H9 (cell line): Measurements from ENCODE around the gene VGLL2. TPM values are rescaled to one million over a fixed set of nuclear protein-coding genes. Genes with fewer than 3 reads are reported as not detected.
A peak's percentile ranks its signal among the peaks of the same experiment; 100 is the strongest.

Experiments
- DNase-seq: peaks from one replicate; pipeline ENCODE4 v3.0.0-alpha.2; 2017
- H2AFZ ChIP-seq: one replicate; pipeline ENCODE4 v1.6.1; 2013; ENCODE audit warnings: mild to moderate bottlenecking, low read length, control low read depth, moderate library complexity
- H2AK5ac ChIP-seq: 2 replicates; pipeline ENCODE4 v1.6.1; 2013; ENCODE audit warnings: low read length, control low read depth, mixed read lengths; ENCODE audit not compliant: insufficient read length
- H2BK120ac ChIP-seq: one replicate; pipeline ENCODE4 v1.6.1; 2013; ENCODE audit warnings: low read depth, mild to moderate bottlenecking, low read length, control low read depth, inconsistent platforms; ENCODE audit not compliant: poor library complexity, severe bottlenecking
- H2BK12ac ChIP-seq: 2 replicates; pipeline ENCODE4 v1.6.1; 2013; ENCODE audit warnings: low read length, control low read depth, mixed read lengths, low read depth; ENCODE audit not compliant: insufficient read length
- H2BK15ac ChIP-seq: 2 replicates; pipeline ENCODE4 v1.6.1; 2013; ENCODE audit warnings: low read depth, low read length, control low read depth
- H2BK20ac ChIP-seq: one replicate; pipeline ENCODE4 v1.6.1; 2013; ENCODE audit warnings: low read depth, mild to moderate bottlenecking, low read length, control low read depth, inconsistent platforms; ENCODE audit not compliant: poor library complexity, severe bottlenecking
- H2BK5ac ChIP-seq: 2 replicates; pipeline ENCODE4 v1.6.1; 2013; ENCODE audit warnings: low read length, control low read depth, mixed read lengths; ENCODE audit not compliant: insufficient read length
- H3K14ac ChIP-seq: 2 replicates; pipeline ENCODE4 v1.6.1; 2013; ENCODE audit warnings: low read length, control low read depth; ENCODE audit not compliant: insufficient read depth
- H3K18ac ChIP-seq: 2 replicates; pipeline ENCODE4 v1.6.1; 2013; ENCODE audit warnings: low read depth, mild to moderate bottlenecking, mixed read lengths, low read length, control low read depth; ENCODE audit not compliant: insufficient read length
- H3K23ac ChIP-seq: 2 replicates; pipeline ENCODE4 v1.6.1; 2013; ENCODE audit warnings: low read length, control low read depth, mixed read lengths, low read depth; ENCODE audit not compliant: insufficient read length
- H3K23me2 ChIP-seq: 2 replicates; pipeline ENCODE4 v1.6.1; 2013; ENCODE audit warnings: low read depth, mild to moderate bottlenecking, mixed read lengths, low read length, control low read depth; ENCODE audit not compliant: insufficient read length, poor library complexity, severe bottlenecking
- H3K27ac ChIP-seq: 2 replicates; pipeline ENCODE4 v1.5.1; 2013; ENCODE audit warnings: low read length, control low read depth, mixed read lengths, low read depth; ENCODE audit not compliant: insufficient read length
- H3K27me3 ChIP-seq: 2 replicates; pipeline ENCODE4 v1.6.1; 2013; ENCODE audit warnings: low read length, control low read depth, inconsistent platforms; ENCODE audit not compliant: insufficient read depth
- H3K4ac ChIP-seq: 2 replicates; pipeline ENCODE4 v1.6.1; 2013; ENCODE audit warnings: low read depth, mild to moderate bottlenecking, control low read depth, inconsistent platforms, low read length, moderate library complexity
- H3K4me1 ChIP-seq: 2 replicates; pipeline ENCODE4 v1.6.1; 2013; ENCODE audit warnings: low read length, control low read depth, inconsistent platforms; ENCODE audit not compliant: insufficient read depth
- H3K4me2 ChIP-seq: 2 replicates; pipeline ENCODE4 v1.6.1; 2013; ENCODE audit warnings: low read length, control low read depth, mixed read lengths; ENCODE audit not compliant: insufficient read length, insufficient read depth
- H3K56ac ChIP-seq: 2 replicates; pipeline ENCODE4 v1.6.1; 2013; ENCODE audit warnings: low read depth, mild to moderate bottlenecking, mixed read lengths, low read length, control low read depth; ENCODE audit not compliant: insufficient read length
- H3K79me1 ChIP-seq: 2 replicates; pipeline ENCODE4 v1.6.1; 2013; ENCODE audit warnings: low read depth, mild to moderate bottlenecking, moderate library complexity, low read length, control low read depth, inconsistent platforms; ENCODE audit not compliant: insufficient read depth, poor library complexity, severe bottlenecking
- H3K79me2 ChIP-seq: 2 replicates; pipeline ENCODE4 v1.6.1; 2013; ENCODE audit warnings: low read length, control low read depth, inconsistent platforms; ENCODE audit not compliant: insufficient read depth
- H3K9ac ChIP-seq: 2 replicates; pipeline ENCODE4 v1.6.1; 2013; ENCODE audit warnings: low read length, control low read depth, mixed read lengths; ENCODE audit not compliant: insufficient read length; ENCODE audit errors: extremely low read depth
- H3K9me3 ChIP-seq: one replicate; pipeline ENCODE4 v1.6.1; 2013; ENCODE audit warnings: low read depth, low read length, inconsistent platforms; ENCODE audit not compliant: control insufficient read depth
- H3T11ph ChIP-seq: one replicate; pipeline ENCODE4 v1.6.1; 2013; ENCODE audit warnings: mild to moderate bottlenecking, low read length, control low read depth, inconsistent platforms
- H4K20me1 ChIP-seq: one replicate; pipeline ENCODE4 v1.6.1; 2013; ENCODE audit not compliant: control insufficient read depth, insufficient read length, insufficient read depth
- H4K5ac ChIP-seq: 2 replicates; pipeline ENCODE4 v1.6.1; 2013; ENCODE audit warnings: low read depth, mild to moderate bottlenecking, mixed read lengths, low read length, control low read depth; ENCODE audit not compliant: insufficient read length
- H4K8ac ChIP-seq: replicated peaks from 2 replicates; pipeline ENCODE4 v1.6.1; 2013; ENCODE audit warnings: low read length, control low read depth, mixed read lengths, low read depth; ENCODE audit not compliant: insufficient read length
- H4K91ac ChIP-seq: 2 replicates; pipeline ENCODE4 v1.6.1; 2013; ENCODE audit warnings: low read depth, mild to moderate bottlenecking, moderate library complexity, mixed read lengths, low read length, control low read depth; ENCODE audit not compliant: insufficient read length
- H3K27ac Mint-ChIP-seq, 3 experiments: 2 replicates in 2 of 3; 3 replicates in 1 of 3; pipeline ENCODE4 v1.8.0; 2020 to 2021; ENCODE audit warnings: mixed read lengths in 3 of 3, mild to moderate bottlenecking in 1 of 3, moderate library complexity in 1 of 3
- H3K27me3 Mint-ChIP-seq: 2 replicates; pipeline ENCODE4 v1.8.0; 2021; ENCODE audit warnings: low read depth, mild to moderate bottlenecking, moderate library complexity, mixed read lengths
- H3K36me3 Mint-ChIP-seq, 3 experiments: 2 replicates in 2 of 3; 3 replicates in 1 of 3; pipeline ENCODE4 v1.8.0; 2020 to 2021; ENCODE audit warnings: low read depth in 3 of 3, mixed read lengths in 3 of 3; ENCODE audit not compliant: insufficient read depth in 1 of 3
- H3K4me1 Mint-ChIP-seq, 2 experiments: 2 replicates each; pipeline ENCODE4 v1.8.0; 2020; ENCODE audit warnings: mixed read lengths in 2 of 2
- H3K4me3 Mint-ChIP-seq, 2 experiments: 2 replicates in 1 of 2; 3 replicates in 1 of 2; pipeline ENCODE4 v1.8.0; 2020 to 2021; ENCODE audit warnings: mild to moderate bottlenecking in 2 of 2, mixed read lengths in 2 of 2, moderate library complexity in 1 of 2
- H3K9me3 Mint-ChIP-seq, 2 experiments: 2 replicates in 1 of 2; 3 replicates in 1 of 2; pipeline ENCODE4 v1.8.0; 2020; ENCODE audit warnings: mild to moderate bottlenecking in 2 of 2, mixed read lengths in 2 of 2, moderate library complexity in 1 of 2
- WGBS: extraction: QIAGEN DNeasy Blood & Tissue Kit; methylation state at CpG from one replicate; pipeline ENCODE4 v1.1.7; 2013; ENCODE audit warnings: missing lambda C conversion rate, low lambda C conversion rate, mixed read lengths; ENCODE audit not compliant: insufficient read length; ENCODE audit errors: extremely low coverage; 5-methylcytosine and 5-hydroxymethylcytosine counted together
- long read RNA-seq: library from polyadenylated mRNA; unstranded; transcript quantifications from one replicate; pipeline ENCODE4 v2.0.0, GENCODE V29; 2020
- total RNA-seq: library from RNA; stranded (reverse); gene quantifications from 2 replicates; pipeline ENCODE4 v1.2.1, GENCODE V29; 2021
- TF ChIP-seq, protein P1 (sequence below): fragments of 200-600 bp; sonication (generic); conservative IDR thresholded peaks from 3 replicates; pipeline ENCODE4 v1.8.0; 2021; ENCODE audit warnings: antibody characterized with exemption, mild to moderate bottlenecking

Gene VGLL2, protein sequence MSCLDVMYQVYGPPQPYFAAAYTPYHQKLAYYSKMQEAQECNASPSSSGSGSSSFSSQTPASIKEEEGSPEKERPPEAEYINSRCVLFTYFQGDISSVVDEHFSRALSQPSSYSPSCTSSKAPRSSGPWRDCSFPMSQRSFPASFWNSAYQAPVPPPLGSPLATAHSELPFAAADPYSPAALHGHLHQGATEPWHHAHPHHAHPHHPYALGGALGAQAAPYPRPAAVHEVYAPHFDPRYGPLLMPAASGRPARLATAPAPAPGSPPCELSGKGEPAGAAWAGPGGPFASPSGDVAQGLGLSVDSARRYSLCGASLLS
- total RNA-seq: 0.13 TPM in 1 of 2 replicates, not detected in the other
- long read RNA-seq: 0 reads

DNA sequence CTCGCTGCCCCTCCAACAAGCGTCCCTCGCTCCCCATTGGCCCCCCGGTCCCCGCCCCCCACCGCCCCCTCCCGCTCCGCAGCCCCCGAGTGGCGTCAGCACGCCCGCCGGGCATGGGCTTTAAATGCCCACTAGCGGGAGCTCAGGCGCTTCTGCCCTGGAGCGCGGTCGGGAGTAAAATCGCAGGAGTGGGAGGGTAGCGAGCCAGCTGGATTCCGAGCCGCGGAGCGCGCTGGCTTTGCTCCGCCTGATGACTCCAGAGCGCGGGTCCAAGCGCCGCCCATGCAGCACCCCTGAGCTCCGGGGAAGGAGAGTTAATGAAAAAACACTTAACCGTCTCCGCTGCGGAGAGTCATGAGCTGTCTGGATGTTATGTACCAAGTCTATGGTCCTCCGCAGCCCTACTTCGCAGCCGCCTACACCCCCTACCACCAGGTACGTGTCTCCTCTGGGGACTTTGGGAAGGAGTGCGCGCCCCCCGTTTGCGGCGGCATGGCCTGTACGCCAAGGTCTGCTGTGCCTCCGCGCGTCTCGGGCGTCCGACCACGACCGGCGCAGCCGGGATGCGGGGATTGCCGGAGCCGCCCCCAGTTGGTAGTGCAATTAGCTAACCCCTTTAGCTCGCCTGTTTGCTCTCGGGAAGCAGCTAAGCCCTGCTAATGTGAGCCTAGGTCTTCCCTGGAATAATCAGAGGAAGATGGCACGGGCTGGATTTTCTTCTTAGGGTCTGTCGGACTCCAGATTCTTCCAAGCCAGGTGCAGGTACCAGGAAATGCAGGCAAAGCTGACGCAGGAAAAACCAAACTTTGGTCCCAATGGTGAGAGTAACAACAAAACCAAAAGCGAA, at the start of gene VGLL2:
TSS of gene VGLL2 (plus strand) at position 149 of the 847 bp plus-strand sequence. CDS start at position 355, 206 bp downstream.
- Histone ChIP-seq H3K14ac (no peak within 1 kb of the TSS), H3K27me3 (peaks cover 67% of the 10 kb centered on the region), H2BK5ac (no peak within 1 kb of the TSS), H3K4me2 (peak within 1 kb of the TSS; percentile 92), H3K4ac (no peak within 1 kb of the TSS), H3K23me2 (peaks cover 12% of the 10 kb centered on the region), H4K20me1 (no peaks in the 10 kb centered on the region), H2BK12ac (no peak within 1 kb of the TSS), H2BK20ac (no peak within 1 kb of the TSS), H4K5ac (no peak within 1 kb of the TSS), H3K9me3 (no peaks in the 10 kb centered on the region), H3K79me2 (no peaks in the 10 kb centered on the region), H3K9ac (no peak within 1 kb of the TSS), H4K8ac (no peak within 1 kb of the TSS), H3K18ac (no peak within 1 kb of the TSS), H3K56ac (no peak within 1 kb of the TSS), H2AFZ (no peak within 1 kb of the TSS), H3T11ph (no peak within 1 kb of the TSS), H3K79me1 (no peaks in the 10 kb centered on the region), H2BK120ac (no peak within 1 kb of the TSS), H3K4me1 (no peaks in the 10 kb centered on the region), H3K23ac (no peak within 1 kb of the TSS), H4K91ac (no peak within 1 kb of the TSS), H2BK15ac (no peak within 1 kb of the TSS), H2AK5ac (no peak within 1 kb of the TSS), H3K27ac (no peak within 1 kb of the TSS)
- no peaks in the 10 kb centered on the region; a peak in 1 of 7 replicates for H3K36me3 Mint-ChIP-seq
- H3K27ac Mint-ChIP-seq: no peak within 1 kb of the TSS
- peaks cover 19 to 37% of the 10 kb centered on the region in 2 experiments for H3K4me1 Mint-ChIP-seq
- H3K9me3 Mint-ChIP-seq: no peaks in the 10 kb centered on the region; a peak in 1 of 5 replicates
- WGBS: no CpG with 5 or more reads among the region's 63 CpGs
- peaks cover 100% of the 10 kb centered on the region for H3K27me3 Mint-ChIP-seq
- H3K4me3 Mint-ChIP-seq: peak within 1 kb of the TSS; percentile 69 to 92
- TF ChIP-seq, protein P1, sequence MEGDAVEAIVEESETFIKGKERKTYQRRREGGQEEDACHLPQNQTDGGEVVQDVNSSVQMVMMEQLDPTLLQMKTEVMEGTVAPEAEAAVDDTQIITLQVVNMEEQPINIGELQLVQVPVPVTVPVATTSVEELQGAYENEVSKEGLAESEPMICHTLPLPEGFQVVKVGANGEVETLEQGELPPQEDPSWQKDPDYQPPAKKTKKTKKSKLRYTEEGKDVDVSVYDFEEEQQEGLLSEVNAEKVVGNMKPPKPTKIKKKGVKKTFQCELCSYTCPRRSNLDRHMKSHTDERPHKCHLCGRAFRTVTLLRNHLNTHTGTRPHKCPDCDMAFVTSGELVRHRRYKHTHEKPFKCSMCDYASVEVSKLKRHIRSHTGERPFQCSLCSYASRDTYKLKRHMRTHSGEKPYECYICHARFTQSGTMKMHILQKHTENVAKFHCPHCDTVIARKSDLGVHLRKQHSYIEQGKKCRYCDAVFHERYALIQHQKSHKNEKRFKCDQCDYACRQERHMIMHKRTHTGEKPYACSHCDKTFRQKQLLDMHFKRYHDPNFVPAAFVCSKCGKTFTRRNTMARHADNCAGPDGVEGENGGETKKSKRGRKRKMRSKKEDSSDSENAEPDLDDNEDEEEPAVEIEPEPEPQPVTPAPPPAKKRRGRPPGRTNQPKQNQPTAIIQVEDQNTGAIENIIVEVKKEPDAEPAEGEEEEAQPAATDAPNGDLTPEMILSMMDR: no peak
- peak; percentile 70 for DNase-seq
